Measurements from ENCODE around the gene ALDOA.
"Not testable (repeated sequence)": the region's sequence is repeated elsewhere in the genome, so short reads cannot be mapped to it uniquely, and the experiment has no call there.

ALDOA gene

DNA sequence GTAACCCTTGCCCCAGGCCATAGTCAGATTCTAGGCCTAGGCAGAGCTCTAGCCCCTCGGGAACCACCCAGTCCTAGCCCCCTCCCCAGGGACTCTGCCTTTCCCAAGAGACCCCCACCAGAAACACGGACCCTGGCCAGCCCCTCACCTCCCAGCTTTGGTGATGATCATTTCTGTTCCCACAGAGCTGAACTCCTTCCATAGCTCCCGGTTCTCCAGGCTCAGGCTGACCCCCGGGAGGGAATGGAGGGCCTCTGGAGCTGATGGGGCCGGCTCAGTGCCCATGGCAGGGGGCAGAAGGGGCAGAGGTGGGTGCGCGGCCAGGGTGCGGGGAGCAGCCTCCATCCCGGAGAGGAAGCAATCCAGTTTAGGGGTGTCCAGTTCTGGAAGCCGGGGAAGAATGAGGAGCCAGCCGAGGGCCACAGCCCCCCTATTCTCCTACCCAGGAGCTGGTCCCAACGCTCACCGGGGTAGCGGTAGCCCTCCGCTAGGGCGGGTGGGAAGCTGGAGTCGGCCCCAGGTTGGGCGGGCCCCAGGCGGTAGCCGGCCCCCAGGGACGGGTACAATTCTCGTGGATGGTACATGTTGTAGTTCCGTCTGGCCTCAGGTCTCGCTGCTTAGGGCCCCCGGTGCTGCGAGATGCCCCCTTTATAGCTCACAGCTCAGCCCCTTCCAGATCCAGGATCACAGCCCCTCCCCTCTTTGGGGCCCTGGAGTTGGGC is 25.2 kb downstream of the ALDOA start:
- DNase-seq (ENCODE audit: low read depth in 2 of 2), result no peak

DNA sequence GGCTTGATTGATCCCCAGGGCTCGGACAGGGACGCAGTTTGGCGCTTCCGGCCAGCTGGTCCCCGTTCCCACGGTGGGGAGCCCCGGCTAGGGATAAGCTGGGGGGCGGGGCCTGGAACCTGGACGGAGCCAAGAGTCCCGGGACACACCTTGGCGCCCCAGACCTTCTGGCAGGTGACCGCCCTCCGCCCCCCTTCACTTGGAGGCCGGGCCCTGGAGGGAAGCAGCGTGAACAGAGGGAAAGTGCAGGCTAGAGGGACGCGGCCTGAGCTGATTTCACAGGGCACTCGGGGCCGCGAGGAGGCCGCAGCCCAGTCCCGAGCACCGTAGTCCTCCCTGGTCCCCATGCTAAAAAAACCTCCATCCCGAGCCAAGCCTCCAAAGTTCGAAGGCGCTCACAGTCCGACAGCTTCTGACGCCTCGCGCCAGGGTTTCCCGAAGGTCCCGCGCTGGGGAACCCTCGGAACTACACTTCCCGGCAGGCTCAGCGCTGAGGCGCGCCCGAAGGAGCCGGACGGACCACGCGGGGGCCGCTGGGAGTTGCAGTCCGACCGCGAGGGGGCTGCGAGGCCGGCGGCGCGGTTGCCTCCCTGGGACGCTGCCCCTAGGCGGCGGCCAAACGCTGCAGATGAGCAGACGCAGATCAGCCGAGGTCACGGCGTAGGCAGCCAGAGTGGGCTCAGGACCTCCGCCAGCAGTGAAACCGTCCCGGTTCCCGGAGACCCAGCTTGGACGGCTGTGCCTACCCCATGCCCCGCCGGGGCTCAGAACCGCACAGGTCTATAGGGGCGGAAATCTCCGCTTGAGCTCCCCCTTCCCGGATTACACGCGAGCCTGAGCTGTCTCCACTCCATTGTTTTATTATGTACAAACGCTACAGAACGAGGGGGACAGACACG is 26.2 kb downstream of the ALDOA start, which contains the start of gene TBX6:
Gene TBX6, minus strand, starts transcription at position 451 of the 899 bp plus-strand sequence. CDS start 731 bp downstream, outside the sequence.
- DNase-seq (ENCODE audit: low read depth in 2 of 2), result peak; percentile 84 to 93

DNA sequence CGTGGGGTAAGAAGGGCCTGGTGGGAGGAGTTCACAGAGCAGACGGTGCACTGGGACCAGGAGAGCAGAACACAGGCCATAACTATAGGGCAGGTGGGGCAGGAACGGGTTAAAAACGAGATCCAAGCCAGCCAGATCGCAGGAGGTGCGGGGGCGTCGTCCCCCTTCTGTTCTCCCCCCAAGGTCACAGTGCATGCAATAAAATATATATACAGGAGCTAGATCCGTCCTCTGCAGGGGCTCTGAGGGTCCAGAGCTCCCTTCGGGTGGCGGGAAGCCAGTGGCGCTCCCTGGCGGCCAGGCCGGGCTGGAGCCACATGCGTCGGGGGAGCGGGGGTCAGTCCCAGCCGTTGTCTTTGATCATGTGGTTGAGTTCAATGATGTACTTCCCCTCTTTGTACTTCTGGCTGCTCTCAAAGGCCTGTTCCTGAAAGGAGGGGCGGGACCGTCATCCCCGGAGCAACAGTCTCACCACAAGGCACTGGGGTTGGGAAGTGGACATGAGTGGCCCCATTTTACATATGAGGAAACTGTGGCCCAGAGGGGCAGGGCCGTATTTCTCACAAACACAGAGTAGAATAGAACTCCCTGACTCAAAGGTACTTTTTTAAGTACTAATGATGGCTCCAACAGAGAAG is 26.9 kb downstream of the ALDOA start:
- DNase-seq (ENCODE audit: low read depth in 2 of 2), result peak; percentile 22 to 69

DNA sequence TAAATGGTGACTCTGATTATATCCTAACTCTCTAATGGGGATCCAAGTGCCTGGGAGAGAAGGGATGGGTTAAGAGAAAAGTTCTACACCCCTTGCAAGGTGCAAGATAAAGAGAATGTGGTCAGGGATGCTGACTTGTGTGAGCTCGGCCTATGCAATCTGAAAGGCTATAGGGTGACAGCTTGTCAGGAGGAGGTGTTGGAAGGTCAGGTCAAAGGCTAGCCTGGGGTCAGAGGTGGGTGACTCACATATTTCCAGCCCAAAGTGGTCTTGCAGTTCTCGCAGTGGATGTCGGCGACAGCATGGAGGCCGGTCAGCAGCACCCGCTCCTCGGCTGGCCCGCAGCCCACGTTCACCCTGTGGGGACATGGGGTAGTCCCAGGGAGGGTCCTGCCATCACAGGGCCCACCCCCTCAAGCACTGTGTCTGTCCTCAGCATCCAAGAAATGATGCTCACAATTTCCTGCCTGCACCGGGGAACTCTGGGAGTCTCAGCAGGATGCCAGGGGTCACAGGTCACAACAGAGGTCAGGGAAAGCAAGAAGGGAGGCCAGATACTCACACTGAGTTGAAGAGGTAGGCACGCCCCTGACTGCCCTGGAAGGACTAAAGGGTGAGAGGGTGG is 29.1 kb downstream of the ALDOA start:
- no peak for DNase-seq (ENCODE audit: low read depth in 2 of 2)

DNA sequence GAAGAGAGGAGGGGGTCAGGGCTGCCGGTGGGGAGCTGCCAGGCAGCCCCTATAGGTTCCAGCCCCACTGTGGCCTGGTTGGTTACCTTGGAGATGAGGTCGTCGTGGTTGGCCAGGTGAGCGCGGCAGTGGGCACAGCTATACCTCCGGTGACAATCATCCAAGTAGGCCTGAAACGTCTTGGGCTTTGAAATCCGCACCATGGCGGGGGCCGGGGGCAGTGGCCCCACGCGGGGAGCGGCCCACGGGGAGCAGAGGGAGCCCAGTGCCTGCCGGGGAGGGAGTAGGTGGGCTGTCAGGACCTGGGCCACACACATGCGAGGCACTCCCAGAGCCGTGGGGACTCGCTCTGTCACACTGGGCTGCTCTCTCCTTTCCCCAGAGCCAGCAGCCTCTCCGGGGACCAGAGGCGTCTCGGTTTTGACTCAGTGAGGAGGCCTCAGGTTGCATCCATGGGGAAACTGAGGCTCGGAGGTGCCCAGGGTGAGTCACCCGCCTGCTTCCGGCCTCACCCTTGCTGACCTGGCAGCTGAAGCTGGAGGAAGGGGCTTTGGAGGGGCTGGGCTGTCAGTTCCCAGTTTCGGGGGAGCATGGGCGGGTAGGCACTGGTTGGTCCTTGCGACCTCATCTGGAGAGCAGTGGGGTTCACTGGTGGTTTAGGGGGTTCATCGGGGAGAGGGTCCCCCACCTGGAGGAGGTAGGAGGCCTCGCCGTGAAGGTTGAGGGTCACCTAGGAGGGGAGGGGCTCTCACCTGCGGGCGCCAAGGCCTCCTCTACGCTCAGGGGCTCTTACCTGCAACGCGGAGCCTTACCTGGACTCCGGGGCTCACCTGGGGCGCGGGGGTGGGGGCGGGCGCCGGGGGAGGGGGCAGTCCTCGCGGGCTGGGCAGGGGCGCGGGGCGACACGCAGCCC is 29.9 kb downstream of the ALDOA start:
- DNase-seq (ENCODE audit: low read depth in 2 of 2), result no peak

DNA sequence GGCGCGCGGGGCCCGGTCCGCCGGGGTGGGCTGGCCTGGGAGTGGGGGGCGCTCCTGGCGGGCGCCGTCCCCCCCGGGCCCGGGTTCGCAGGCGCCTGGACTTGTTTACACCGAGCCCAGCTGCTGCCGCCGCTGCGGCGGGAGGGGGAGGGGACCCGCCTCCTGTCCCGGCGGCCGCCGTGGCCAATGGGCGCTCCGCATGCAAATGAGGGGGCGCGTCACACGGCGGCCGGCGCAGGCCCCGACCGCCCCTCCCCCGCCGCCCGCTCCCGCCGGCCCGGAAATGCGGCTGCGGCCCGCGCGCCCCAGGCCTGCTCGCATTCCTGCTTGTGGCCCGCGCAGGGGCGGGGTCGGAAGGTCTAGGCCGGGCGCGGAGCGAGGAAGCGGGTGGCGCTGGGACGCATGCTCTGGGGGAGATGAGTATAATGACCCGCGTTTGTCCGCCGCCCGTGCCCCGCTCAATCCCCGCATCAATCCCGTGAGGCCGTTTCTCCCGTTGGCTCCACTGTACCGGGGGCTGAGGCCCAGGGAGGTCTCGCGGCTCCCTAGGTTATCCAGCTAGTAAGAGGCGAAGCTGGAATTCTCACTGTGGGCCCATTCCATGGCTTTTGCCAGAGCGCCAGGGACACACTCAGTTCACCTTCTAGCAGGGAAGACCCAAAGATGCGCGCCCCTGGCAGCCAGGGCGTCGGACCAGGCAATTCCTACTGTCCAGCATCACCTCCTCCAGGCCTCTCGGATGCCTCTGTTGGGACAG is 30.7 kb downstream of the ALDOA start, which contains the start of gene YPEL3:
Gene YPEL3, minus strand, starts transcription at position 109 of the 757 bp plus-strand sequence. CDS start 731 bp downstream, outside the sequence.
- peak; percentile 67 to 85 for DNase-seq (ENCODE audit: low read depth in 2 of 2)

DNA sequence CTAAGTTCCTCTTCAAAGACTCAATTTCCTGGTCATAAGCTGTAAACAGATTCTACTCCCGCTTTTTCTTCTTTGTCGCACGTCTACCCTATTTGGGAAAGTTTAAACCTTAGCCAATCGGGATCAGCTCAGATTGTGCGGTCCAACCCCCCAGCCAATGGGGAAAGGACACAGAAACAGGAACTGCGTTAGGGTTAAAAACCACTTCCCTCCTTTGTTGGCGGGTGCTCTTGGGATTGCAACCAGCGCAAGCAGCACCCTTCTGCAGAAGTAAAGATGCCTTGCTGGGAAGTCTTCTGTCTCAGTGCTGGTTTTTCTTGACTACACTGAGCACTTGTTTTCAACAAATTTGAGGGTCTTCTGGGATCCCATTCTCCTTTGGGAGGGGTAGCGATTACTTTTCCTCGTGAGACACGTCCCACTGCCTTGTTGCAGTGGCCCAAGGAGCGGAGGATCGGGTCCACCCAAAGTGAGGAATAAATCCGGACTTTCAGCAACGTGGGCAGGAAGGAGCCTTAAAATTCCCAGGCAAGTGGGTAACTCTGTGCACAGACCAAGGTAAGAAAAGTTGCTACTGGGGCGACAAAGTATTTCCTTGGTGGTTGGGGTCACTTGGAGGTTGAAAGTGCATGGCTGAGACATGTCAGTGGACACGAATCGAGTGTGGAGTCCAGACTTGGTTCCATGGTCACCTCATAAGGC is 31.5 kb downstream of the ALDOA start:
- no peak for DNase-seq (ENCODE audit: low read depth in 2 of 2)

DNA sequence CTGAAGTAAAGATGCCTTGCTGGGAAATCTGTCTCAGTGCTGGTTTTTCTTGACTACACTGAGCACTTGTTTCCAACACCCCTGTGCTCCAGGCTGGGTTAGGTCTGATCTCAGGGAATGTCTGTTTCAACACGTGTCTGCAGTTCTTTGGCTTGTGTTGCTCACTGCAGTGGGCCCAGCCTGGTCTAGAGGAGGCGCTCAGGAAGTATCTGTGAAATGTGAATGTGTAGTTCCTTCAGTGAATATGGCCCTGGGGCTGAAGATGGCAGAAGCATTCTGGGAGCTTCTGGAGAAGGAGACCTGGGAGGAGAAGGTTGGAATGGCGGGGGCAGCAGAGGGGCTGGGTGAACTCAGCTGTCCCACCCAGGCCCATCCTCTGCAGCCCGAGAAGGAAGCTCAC is 38.5 kb downstream of the ALDOA start:
- DNase-seq (ENCODE audit: low read depth in 2 of 2), result no peak

DNA sequence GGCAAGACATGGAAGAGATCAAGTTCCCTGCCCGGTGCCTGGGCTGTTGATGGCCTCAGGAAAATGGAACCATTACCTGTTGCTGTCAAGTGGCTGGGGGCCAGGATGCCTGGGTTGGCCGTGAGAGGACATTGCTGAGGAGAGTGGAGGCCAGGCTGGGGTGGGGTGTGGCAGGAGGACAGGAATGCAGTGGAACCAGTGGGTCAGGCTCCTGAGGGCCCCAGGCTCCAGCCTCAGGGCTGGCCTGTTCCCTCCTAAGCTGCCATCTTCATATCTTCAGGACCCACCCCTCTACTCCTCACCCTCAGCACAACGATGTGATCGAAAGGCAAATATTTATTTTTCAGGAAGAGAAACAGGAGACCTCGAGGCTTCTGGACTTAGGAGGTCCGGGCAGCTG is 38.9 kb downstream of the ALDOA start:
- DNase-seq (ENCODE audit: low read depth in 2 of 2), result no peak

DNA sequence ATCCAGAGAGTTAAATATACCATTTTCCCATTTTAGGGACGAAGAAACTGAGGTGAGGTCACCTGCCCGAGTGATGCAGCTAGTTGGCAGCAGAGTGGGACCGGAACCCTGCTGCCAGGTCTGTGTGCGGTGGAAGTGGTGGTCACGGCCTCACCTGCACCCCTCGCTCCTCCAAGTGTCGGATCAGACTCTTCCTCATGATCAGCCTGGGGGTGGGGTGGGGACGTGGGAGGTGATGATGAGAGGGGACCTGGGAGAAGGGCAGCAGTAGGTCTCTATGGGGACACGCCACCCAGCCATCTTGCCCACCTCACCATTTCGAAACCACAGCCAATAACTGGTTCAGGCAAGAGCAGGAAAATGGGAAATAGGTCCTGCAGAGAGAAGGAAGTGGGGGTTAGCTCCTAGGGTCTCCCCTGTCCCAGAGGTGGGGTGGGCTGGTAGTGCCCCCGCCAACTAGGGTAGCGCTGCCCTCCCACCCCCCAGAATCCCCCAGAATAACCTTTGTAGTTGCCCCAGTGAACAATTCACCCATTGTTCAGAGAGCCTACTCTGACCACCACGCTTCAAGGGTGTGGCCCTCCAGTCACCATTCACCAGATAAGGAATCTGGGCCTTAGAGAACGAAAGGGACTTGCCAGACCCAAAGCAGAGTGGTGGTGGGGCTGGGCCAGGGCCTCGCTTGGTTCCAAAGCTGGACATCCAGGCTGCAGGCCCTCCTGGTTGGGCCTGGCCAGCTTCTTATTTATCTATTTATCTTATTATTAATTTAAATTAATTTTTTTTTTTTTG is 42.7 kb downstream of the ALDOA start:
- DNase-seq (ENCODE audit: low read depth in 2 of 2), result no peak

DNA sequence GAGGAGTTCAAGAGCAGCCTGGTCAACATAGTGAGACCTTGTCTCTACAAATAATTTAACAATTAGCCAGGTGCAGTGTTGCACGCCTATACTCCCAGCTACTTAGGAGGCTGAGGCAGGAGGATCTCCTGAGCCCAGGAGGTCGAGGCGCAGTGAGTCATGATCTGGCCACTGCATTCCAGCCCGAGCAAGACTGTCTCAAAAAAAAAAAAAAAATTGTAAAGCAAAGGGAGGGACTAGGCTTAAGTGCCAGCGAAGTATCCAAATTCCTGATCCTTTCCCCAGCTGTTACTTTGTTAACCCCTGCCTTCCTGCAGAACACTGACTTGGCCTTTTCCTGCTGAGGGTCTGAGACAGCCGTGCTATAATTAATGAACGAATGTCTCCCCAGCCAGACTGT is 45.1 kb downstream of the ALDOA start:
- DNase-seq (ENCODE audit: low read depth in 2 of 2), result no peak

DNA sequence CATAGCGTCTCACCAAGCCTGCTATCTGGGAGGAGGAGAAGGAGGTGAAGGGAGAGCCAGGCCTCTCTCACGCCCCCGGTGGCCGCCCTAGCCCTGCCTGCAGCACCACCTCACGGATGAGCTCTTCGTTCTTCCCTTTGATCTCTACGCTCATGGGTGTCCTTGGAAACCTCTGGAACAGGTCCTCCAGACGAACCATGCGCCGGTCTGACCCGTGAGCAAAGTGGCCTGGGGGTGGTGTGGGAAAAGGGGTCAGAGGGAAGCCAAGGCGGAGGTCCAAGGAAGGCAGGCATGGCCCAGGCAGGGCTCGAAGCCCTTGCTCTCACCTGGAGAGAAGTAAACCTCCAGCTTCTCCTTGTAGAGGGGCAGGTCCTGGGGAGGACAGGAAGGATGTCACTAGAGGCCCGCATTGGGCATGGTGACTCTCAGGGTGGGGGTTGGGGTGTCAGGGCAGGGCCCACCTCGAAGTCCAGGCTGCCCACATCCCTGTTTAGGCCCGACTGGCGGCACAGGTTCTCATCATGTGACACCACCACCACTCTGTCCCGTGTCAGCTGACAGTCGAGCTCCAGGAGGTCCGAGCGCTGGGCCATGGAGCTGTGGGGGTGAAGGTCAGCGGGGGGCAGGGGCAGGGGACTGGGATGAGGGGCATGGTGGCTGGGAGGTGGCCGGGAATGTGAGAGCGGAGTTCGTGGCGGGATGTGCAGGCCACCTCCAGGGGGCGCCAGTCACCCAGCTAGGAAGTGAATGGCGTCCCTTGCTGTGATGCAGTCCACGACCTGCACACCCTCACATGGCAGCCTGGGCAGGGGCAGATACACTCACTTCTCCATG is 46.9 kb downstream of the ALDOA start:
- peak in 1 of 2 experiments; percentile 68 for DNase-seq (ENCODE audit: low read depth in 2 of 2)

DNA sequence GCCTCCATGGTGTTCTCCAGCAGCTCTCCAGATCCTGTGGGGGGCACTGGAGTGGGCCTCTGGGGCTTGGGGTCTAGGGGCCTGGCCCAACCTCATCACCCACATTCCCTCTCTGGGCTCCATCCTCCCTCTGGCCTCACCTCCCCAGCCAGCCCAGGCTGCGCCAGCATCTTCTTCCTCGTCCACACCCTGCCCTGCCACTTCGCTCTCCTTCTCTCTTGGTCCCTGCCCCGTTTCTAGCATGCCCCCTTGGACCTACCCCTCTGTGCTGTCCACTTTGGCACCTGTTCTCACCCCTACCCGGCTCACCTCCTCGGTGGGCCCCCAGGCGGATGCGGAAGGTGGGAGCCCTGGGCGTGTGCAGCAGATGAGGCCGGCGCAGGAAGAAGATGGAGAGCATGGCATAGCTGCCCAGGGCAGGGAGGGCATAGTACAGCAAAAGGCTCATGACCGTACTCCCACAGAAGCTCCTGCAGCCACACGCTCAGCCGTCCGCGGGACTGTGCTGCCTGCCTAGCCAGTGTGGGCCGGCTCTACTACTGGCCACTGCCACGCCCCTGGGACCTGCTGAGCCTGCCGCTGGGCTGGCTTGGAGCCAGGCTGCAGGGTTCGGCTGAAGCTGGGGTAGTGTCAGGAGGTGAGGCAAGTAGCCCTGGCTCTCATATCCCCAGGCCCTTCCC is 47.6 kb downstream of the ALDOA start, which contains the start of gene GDPD3:
Gene GDPD3, minus strand, starts transcription at position 507 of the 680 bp plus-strand sequence. Its CDS starts 59 bp downstream, at position 448.
- DNase-seq (ENCODE audit: low read depth in 2 of 2), result no peak

DNA sequence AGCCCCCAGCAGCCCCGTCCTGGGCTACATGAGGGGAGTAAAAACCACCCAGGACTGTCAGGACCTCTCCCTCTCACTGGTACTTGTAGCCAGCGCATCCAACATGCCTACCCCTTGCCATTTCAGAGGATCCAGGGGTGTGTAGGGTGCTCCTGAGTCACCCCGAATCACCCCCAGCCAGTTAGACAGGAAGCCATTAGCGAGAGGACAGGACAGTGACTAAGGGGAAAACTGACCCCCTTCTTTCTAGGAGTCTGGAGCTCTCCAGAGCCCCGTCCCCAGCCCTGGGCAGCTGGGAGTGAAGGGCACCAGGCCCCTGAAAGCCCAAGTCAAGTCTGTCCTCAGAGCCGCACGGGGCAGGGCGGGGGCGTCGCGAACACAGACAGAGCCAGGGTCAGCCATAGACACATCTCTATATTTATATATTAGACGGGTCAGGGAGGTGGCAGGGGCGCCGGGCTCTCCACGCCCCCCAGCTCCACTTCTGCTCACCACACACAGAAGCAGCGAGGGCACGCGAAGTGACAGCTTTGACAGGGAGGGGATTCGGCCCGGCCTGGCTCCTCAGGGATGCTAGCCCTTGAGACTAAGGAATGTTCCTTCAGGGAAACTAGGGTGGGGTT is 48.3 kb downstream of the ALDOA start:
- no peak for DNase-seq (ENCODE audit: low read depth in 2 of 2)

DNA sequence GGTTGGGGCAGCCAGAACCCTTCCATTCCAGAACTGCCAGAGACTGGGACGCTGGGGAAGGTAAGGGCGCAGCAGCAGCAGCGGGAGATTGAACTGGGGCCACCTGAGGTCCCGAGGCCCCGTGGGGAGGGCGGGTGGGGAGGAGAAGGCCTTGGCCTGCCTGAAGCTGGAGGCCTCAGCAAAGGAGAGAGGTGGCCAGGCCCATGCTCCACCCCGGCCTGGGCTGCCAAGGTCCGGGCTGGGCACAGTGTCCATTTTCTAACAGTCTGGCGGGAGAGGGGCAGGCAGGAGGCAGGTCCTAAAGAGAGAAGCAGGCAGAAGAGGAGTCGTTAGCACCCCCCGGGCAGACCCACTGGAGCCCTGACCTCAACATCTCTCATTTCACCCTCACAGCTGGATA is 48.9 kb downstream of the ALDOA start:
- no peak for DNase-seq (ENCODE audit: low read depth in 2 of 2)

DNA sequence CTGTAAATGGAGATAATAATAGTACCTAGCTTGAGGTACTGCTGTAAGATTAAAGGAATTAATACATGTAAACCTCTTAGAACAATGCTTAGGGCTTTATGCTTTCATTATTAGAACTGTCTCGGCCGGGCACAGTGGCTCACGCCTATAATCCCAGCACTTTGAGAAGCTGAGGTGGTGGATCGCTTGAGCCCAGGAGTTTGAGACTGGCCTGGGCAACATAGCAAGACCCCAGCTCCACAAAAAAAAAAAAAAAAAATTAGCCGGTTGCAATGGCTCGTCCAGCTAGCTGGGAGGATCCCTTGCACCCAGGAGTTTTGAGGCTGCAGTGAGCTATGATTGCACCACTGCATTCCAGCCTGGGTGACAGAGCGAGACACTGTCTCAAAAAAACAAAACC is 49.3 kb downstream of the ALDOA start:
- DNase-seq (ENCODE audit: low read depth in 2 of 2), result not testable (repeated sequence)

All from stimulated activated CD4-positive, alpha-beta T cell treated with anti-CD3 and anti-CD28 coated beads, Interleukin-12 subunit alpha, Interleukin-12 subunit beta, amount 100 ng/mL, for 24 hours (primary cell).